Stimulated activated naive CD8-positive, alpha-beta T cell treated with anti-CD3 and anti-CD28 coated beads, Interleukin-15, amount 100 ng/mL, for 72 hours (primary cell): ENCODE measurements around the gene TAB3.
A peak's percentile ranks its signal among the peaks of the same experiment; 100 is the strongest.

ENCODE experiments used
- ATAC-seq: fragments of 150-1000 bp; cut with Tn5 transposase; 2 replicates; pipeline ENCODE4 v1.10.0; 2021; ENCODE audit warnings: mild to moderate bottlenecking, moderate library complexity
- DNase-seq, 2 donors: peaks; one replicate each; pipeline ENCODE4 v3.0.0; 2021 to 2022
- H3K27ac Mint-ChIP-seq, 2 donors: one replicate each; pipeline ENCODE4 v1.8.0; 2022; ENCODE audit warnings: mild to moderate bottlenecking in 2 of 2, mixed read lengths in 2 of 2, moderate library complexity in 2 of 2
- H3K27me3 Mint-ChIP-seq: one replicate; pipeline ENCODE4 v1.8.0; 2022; ENCODE audit warnings: mixed read lengths
- H3K4me1 Mint-ChIP-seq: one replicate; pipeline ENCODE4 v1.8.0; 2022; ENCODE audit warnings: mild to moderate bottlenecking, mixed read lengths
- H3K4me3 Mint-ChIP-seq, 2 donors: one replicate each; pipeline ENCODE4 v1.8.0; 2022; ENCODE audit warnings: mild to moderate bottlenecking in 2 of 2, mixed read lengths in 2 of 2, moderate library complexity in 1 of 2
- H3K9me3 Mint-ChIP-seq, 2 donors: one replicate each; pipeline ENCODE4 v1.8.0; 2022; ENCODE audit warnings: mixed read lengths in 2 of 2

The TAB3 gene

GRCh38 chrX:30895370-30895769 is 6.3 kb upstream of the TAB3 start:
- no peak overlapping the region for H3K27ac Mint-ChIP-seq
- no peaks in the 10 kb centered on the region for H3K9me3 Mint-ChIP-seq
- no peak overlapping the region for H3K4me3 Mint-ChIP-seq
- no peaks in the 10 kb centered on the region for H3K27me3 Mint-ChIP-seq
- peaks cover 6% of the 10 kb centered on the region for H3K4me1 Mint-ChIP-seq
- DNase-seq (no peak), ATAC-seq (no peak)

GRCh38 chrX:30893206-30893605 is 4.2 kb upstream of the TAB3 start:
- no peak overlapping the region for H3K27ac Mint-ChIP-seq
- no peaks in the 10 kb centered on the region for H3K27me3 Mint-ChIP-seq
- peaks cover 8% of the 10 kb centered on the region for H3K4me1 Mint-ChIP-seq
- ATAC-seq = no peak
- no peaks in the 10 kb centered on the region for H3K9me3 Mint-ChIP-seq
- DNase-seq = no peak
- no peak overlapping the region for H3K4me3 Mint-ChIP-seq

GRCh38 chrX:30892591-30892990 is 3.5 kb upstream of the TAB3 start:
- Mint-ChIP-seq H3K4me3 (no peak overlapping the region), H3K27me3 (no peaks in the 10 kb centered on the region), H3K4me1 (peaks cover 8% of the 10 kb centered on the region), H3K9me3 (no peaks in the 10 kb centered on the region), H3K27ac (no peak overlapping the region)
- DNase-seq (no peak), ATAC-seq (no peak)

- Mint-ChIP-seq H3K4me1 (peaks cover 31% of the 10 kb centered on the region), H3K4me3 (peak overlapping the region; percentile 88 to 91)
- peak; percentile 52 for ATAC-seq
Measured at GRCh38 chrX:30888526-30889146, 418 bp downstream of the TAB3 start.

GRCh38 chrX:30887721-30888120 is 1.3 kb downstream of the TAB3 start:
- DNase-seq = peak; percentile 6 to 42
- H3K27ac Mint-ChIP-seq = peak overlapping the region; percentile 82 to 94

More at GRCh38 chrX:30888526-30889146, 418 bp downstream of the TAB3 start:
- Mint-ChIP-seq H3K27me3 (no peaks in the 10 kb centered on the region), H3K9me3 (no peaks in the 10 kb centered on the region), H3K27ac (peak overlapping the region; percentile 82 to 94)
- DNase-seq = peak; percentile 40 to 41

GRCh38 chrX:30887288-30887687 is 1.8 kb downstream of the TAB3 start:
- Mint-ChIP-seq H3K4me3 (peak overlapping the region; percentile 88 to 91), H3K9me3 (no peaks in the 10 kb centered on the region), H3K27ac (peak overlapping the region in 1 of 2 donors; percentile 25), H3K27me3 (no peaks in the 10 kb centered on the region), H3K4me1 (peaks cover 31% of the 10 kb centered on the region)
- no peak for DNase-seq
- no peak for ATAC-seq

More at GRCh38 chrX:30887721-30888120, 1.3 kb downstream of the TAB3 start:
- peaks cover 31% of the 10 kb centered on the region for H3K4me1 Mint-ChIP-seq
- H3K9me3 Mint-ChIP-seq = no peaks in the 10 kb centered on the region
- ATAC-seq = peak; percentile 43
- H3K27me3 Mint-ChIP-seq = no peaks in the 10 kb centered on the region
- H3K4me3 Mint-ChIP-seq = peak overlapping the region; percentile 88 to 91

- H3K27ac Mint-ChIP-seq = no peak overlapping the region
- no peaks in the 10 kb centered on the region for H3K9me3 Mint-ChIP-seq
- H3K27me3 Mint-ChIP-seq = no peaks in the 10 kb centered on the region
- no peak for ATAC-seq
- no peak overlapping the region for H3K4me3 Mint-ChIP-seq
- peaks cover 28% of the 10 kb centered on the region for H3K4me1 Mint-ChIP-seq
- no peak for DNase-seq
Measured at GRCh38 chrX:30885136-30885535, 3.9 kb downstream of the TAB3 start.

- Mint-ChIP-seq H3K4me1 (peaks cover 23% of the 10 kb centered on the region), H3K9me3 (no peaks in the 10 kb centered on the region), H3K27ac (no peak overlapping the region), H3K27me3 (no peaks in the 10 kb centered on the region), H3K4me3 (no peak overlapping the region)
- DNase-seq = no peak
- ATAC-seq = no peak
Measured at GRCh38 chrX:30883138-30883537, 5.9 kb downstream of the TAB3 start.

- DNase-seq = no peak
- Mint-ChIP-seq H3K9me3 (no peaks in the 10 kb centered on the region), H3K4me3 (no peak overlapping the region), H3K4me1 (peaks cover 28% of the 10 kb centered on the region), H3K27me3 (no peaks in the 10 kb centered on the region), H3K27ac (no peak overlapping the region)
- no peak for ATAC-seq
Measured at GRCh38 chrX:30881797-30882196, 7.3 kb downstream of the TAB3 start.

- ATAC-seq = no peak
- H3K9me3 Mint-ChIP-seq = no peaks in the 10 kb centered on the region
Measured at GRCh38 chrX:30881390-30881789, 7.7 kb downstream of the TAB3 start.

GRCh38 chrX:30880058-30880457 is 9.0 kb downstream of the TAB3 start:
- Mint-ChIP-seq H3K27me3 (no peaks in the 10 kb centered on the region), H3K4me3 (no peak overlapping the region), H3K9me3 (no peaks in the 10 kb centered on the region), H3K4me1 (peaks cover 22% of the 10 kb centered on the region), H3K27ac (no peak overlapping the region)
- DNase-seq (no peak), ATAC-seq (no peak)

More at GRCh38 chrX:30881390-30881789, 7.7 kb downstream of the TAB3 start:
- H3K27ac Mint-ChIP-seq = no peak overlapping the region
- DNase-seq = no peak
- H3K4me3 Mint-ChIP-seq = no peak overlapping the region
- no peaks in the 10 kb centered on the region for H3K27me3 Mint-ChIP-seq
- H3K4me1 Mint-ChIP-seq = peaks cover 28% of the 10 kb centered on the region

- no peaks in the 10 kb centered on the region for H3K9me3 Mint-ChIP-seq
- H3K4me3 Mint-ChIP-seq = no peak overlapping the region
- DNase-seq (no peak), ATAC-seq (no peak)
- no peaks in the 10 kb centered on the region for H3K27me3 Mint-ChIP-seq
- H3K27ac Mint-ChIP-seq = no peak overlapping the region
- peaks cover 28% of the 10 kb centered on the region for H3K4me1 Mint-ChIP-seq
Measured at GRCh38 chrX:30876367-30876766, 12.7 kb downstream of the TAB3 start.

GRCh38 chrX:30875957-30876356 is 13.1 kb downstream of the TAB3 start:
- DNase-seq = no peak
- ATAC-seq = peak; percentile 67
- no peaks in the 10 kb centered on the region for H3K27me3 Mint-ChIP-seq
- H3K4me3 Mint-ChIP-seq = no peak overlapping the region
- peaks cover 28% of the 10 kb centered on the region for H3K4me1 Mint-ChIP-seq
- no peaks in the 10 kb centered on the region for H3K9me3 Mint-ChIP-seq
- H3K27ac Mint-ChIP-seq = no peak overlapping the region

GRCh38 chrX:30874851-30875250 is 14.2 kb downstream of the TAB3 start:
- H3K27me3 Mint-ChIP-seq = no peaks in the 10 kb centered on the region
- H3K27ac Mint-ChIP-seq = no peak overlapping the region
- peaks cover 28% of the 10 kb centered on the region for H3K4me1 Mint-ChIP-seq
- ATAC-seq = no peak
- H3K4me3 Mint-ChIP-seq = no peak overlapping the region
- no peak for DNase-seq
- H3K9me3 Mint-ChIP-seq = no peaks in the 10 kb centered on the region

GRCh38 chrX:30870572-30870971 is 18.5 kb downstream of the TAB3 start:
- ATAC-seq (no peak), DNase-seq (no peak)
- no peaks in the 10 kb centered on the region for H3K27me3 Mint-ChIP-seq
- peaks cover 12% of the 10 kb centered on the region for H3K4me1 Mint-ChIP-seq
- H3K9me3 Mint-ChIP-seq = no peaks in the 10 kb centered on the region
- H3K27ac Mint-ChIP-seq = no peak overlapping the region
- no peak overlapping the region for H3K4me3 Mint-ChIP-seq

GRCh38 chrX:30865612-30866011 is 23.4 kb downstream of the TAB3 start:
- Mint-ChIP-seq H3K9me3 (no peaks in the 10 kb centered on the region), H3K27me3 (no peaks in the 10 kb centered on the region), H3K27ac (no peak overlapping the region), H3K4me1 (no peaks in the 10 kb centered on the region), H3K4me3 (no peak overlapping the region)
- ATAC-seq = no peak
- no peak for DNase-seq

- H3K9me3 Mint-ChIP-seq = no peaks in the 10 kb centered on the region
- no peak overlapping the region for H3K4me3 Mint-ChIP-seq
- no peak overlapping the region for H3K27ac Mint-ChIP-seq
- DNase-seq = no peak
- no peaks in the 10 kb centered on the region for H3K27me3 Mint-ChIP-seq
- no peak for ATAC-seq
- no peaks in the 10 kb centered on the region for H3K4me1 Mint-ChIP-seq
Measured at GRCh38 chrX:30865015-30865414, 24.0 kb downstream of the TAB3 start.
